Measurements from ENCODE around the gene SCYGR1.

GRCh38 chr2:227348324-227348723 is 39.4 kb downstream of the SCYGR1 start:
- TF ChIP-seq EZH2 (IDR thresholded peaks at IDR 0.05; ENCODE audit: borderline replicate concordance, insufficient read depth, low read length, poor library complexity, severe bottlenecking) (no peak), CTCF (IDR thresholded peaks at IDR 0.05; ENCODE audit: poor library complexity, severe bottlenecking) (no peak), MXI1 (conservative IDR thresholded peaks at IDR 0.05; ENCODE audit: poor library complexity, severe bottlenecking) (no peak)
- TF ChIP-seq, protein P1, sequence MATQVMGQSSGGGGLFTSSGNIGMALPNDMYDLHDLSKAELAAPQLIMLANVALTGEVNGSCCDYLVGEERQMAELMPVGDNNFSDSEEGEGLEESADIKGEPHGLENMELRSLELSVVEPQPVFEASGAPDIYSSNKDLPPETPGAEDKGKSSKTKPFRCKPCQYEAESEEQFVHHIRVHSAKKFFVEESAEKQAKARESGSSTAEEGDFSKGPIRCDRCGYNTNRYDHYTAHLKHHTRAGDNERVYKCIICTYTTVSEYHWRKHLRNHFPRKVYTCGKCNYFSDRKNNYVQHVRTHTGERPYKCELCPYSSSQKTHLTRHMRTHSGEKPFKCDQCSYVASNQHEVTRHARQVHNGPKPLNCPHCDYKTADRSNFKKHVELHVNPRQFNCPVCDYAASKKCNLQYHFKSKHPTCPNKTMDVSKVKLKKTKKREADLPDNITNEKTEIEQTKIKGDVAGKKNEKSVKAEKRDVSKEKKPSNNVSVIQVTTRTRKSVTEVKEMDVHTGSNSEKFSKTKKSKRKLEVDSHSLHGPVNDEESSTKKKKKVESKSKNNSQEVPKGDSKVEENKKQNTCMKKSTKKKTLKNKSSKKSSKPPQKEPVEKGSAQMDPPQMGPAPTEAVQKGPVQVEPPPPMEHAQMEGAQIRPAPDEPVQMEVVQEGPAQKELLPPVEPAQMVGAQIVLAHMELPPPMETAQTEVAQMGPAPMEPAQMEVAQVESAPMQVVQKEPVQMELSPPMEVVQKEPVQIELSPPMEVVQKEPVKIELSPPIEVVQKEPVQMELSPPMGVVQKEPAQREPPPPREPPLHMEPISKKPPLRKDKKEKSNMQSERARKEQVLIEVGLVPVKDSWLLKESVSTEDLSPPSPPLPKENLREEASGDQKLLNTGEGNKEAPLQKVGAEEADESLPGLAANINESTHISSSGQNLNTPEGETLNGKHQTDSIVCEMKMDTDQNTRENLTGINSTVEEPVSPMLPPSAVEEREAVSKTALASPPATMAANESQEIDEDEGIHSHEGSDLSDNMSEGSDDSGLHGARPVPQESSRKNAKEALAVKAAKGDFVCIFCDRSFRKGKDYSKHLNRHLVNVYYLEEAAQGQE (IDR thresholded peaks at IDR 0.05; ENCODE audit: borderline replicate concordance): no peak
